Smooth muscle cell (in vitro differentiated cells): ENCODE results near the gene RNF151. TPM values are rescaled to one million over a fixed set of nuclear protein-coding genes. Genes with fewer than 3 reads are reported as not detected.

Experiments
- DNase-seq: peaks from one replicate; lab custom pipeline; 2025; ENCODE audit not compliant: unreplicated experiment; lab: John Stamatoyannopoulos, UW
- H2AFZ ChIP-seq: fragments of 200-600 bp; sonication (generic); 2 replicates; pipeline ENCODE4 v1.6.0; 2016; ENCODE audit warnings: antibody characterized with exemption, low read depth, mild to moderate bottlenecking
- H3F3A ChIP-seq: fragments of 200-600 bp; sonication (generic); 2 replicates; pipeline ENCODE4 v1.6.0; 2017; ENCODE audit warnings: antibody characterized with exemption, low read depth
- H3K27ac ChIP-seq: fragments of 200-600 bp; sonication (generic); 2 replicates; pipeline ENCODE4 v1.5.1; 2016; ENCODE audit warnings: low read depth, mild to moderate bottlenecking
- H3K27me3 ChIP-seq: fragments of 200-600 bp; sonication (generic); 2 replicates; pipeline ENCODE4 v1.6.1; 2016; ENCODE audit warnings: low read depth, mild to moderate bottlenecking
- H3K36me3 ChIP-seq: fragments of 200-600 bp; sonication (generic); 2 replicates; pipeline ENCODE4 v1.5.1; 2016; ENCODE audit warnings: low read depth
- H3K4me1 ChIP-seq: fragments of 200-600 bp; sonication (generic); 2 replicates; pipeline ENCODE4 v1.5.1; 2016; ENCODE audit warnings: low read depth
- H3K4me2 ChIP-seq: fragments of 200-600 bp; sonication (generic); 2 replicates; pipeline ENCODE4 v1.6.0; 2016; ENCODE audit warnings: mild to moderate bottlenecking
- H3K4me3 ChIP-seq: fragments of 200-600 bp; sonication (generic); 2 replicates; pipeline ENCODE4 v1.5.1; 2016; ENCODE audit warnings: mild to moderate bottlenecking
- H3K79me2 ChIP-seq: fragments of 200-600 bp; sonication (generic); 2 replicates; pipeline ENCODE4 v1.6.0; 2016; ENCODE audit warnings: low read depth, mild to moderate bottlenecking
- H3K9ac ChIP-seq: fragments of 200-600 bp; sonication (generic); 2 replicates; pipeline ENCODE4 v1.6.0; 2016; ENCODE audit warnings: low read depth
- H3K9me3 ChIP-seq: fragments of 200-600 bp; sonication (generic); replicated peaks from 2 replicates; pipeline ENCODE4 v1.5.1; 2016; ENCODE audit warnings: low read depth
- H4K20me1 ChIP-seq: fragments of 200-600 bp; sonication (generic); 2 replicates; pipeline ENCODE4 v1.6.0; 2016; ENCODE audit warnings: low read depth
- CTCF ChIP-seq: fragments of 200-600 bp; sonication (generic); IDR thresholded peaks from 2 replicates; pipeline ENCODE4 v1.5.1; 2017; ENCODE audit warnings: borderline replicate concordance, mild to moderate bottlenecking, antibody characterized with exemption; ENCODE audit not compliant: insufficient read depth, poor library complexity, severe bottlenecking
- WGBS: methylation state at CpG from one replicate; pipeline ENCODE4 v1.1.7; 2016; ENCODE audit warnings: low lambda C conversion rate; 5-methylcytosine and 5-hydroxymethylcytosine counted together
- polyA plus RNA-seq: library from polyadenylated mRNA; unstranded; fragments of >200 nt; fragmentation: Nextera tagmentation; extraction: Ambion mirVana; gene quantifications from 2 replicates; pipeline ENCODE4 v1.2.1, GENCODE V29; 2016
- total RNA-seq: library from RNA; depleted of rRNA; stranded (reverse); fragments of >200 nt; gene quantifications from 2 replicates; pipeline ENCODE4 v1.2.3, GENCODE V29; 2014

Gene RNF151
- total and polyA plus RNA-seq, 2 experiments from 2014 or later: not detected

DNA sequence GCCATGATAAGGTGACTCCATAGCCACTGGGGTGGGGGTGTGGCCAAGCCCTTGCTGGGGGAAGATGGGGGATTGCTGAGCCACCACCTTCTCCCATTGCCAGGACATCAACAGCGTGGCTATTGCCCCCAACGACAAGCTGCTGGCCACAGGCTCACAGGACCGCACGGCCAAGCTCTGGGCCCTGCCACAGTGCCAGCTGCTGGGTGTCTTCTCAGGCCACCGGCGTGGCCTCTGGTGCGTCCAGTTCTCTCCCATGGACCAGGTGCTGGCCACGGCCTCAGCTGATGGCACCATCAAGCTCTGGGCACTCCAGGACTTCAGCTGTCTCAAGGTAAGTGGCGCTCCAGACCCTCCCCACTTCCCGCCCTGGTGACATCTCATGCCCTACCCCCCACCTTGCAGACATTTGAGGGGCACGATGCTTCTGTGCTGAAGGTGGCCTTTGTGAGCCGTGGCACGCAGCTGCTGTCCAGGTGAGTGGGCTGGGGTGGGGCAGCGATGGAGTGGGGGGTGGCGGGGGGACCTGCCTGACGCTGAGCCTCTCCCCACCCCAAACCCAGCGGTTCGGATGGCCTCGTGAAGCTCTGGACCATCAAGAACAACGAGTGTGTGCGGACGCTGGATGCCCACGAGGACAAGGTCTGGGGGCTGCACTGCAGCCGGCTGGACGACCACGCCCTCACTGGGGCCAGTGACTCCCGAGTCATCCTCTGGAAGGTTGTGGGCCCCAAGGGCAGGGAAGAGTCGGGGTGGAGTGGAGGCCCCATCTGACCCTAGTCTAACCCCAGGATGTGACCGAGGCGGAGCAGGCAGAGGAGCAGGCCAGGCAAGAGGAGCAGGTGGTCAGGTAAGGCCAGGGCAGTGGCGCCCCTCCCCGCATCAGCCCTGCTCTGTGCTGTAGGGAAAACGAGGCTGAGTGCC lies 10.6 kb downstream of the RNF151 start:
- no peak for TF ChIP-seq CTCF
- peaks cover 16% of the 10 kb centered on the region for H3K79me2 ChIP-seq
- H3K4me2 ChIP-seq: no peak overlapping the region
- H3K9me3 ChIP-seq: no peaks in the 10 kb centered on the region
- no peak overlapping the region for H3K27ac ChIP-seq
- no peak overlapping the region for H2AFZ ChIP-seq
- 94% methylated on average over 30 of the region's 33 CpGs for WGBS
- DNase-seq: no peak
- H4K20me1 ChIP-seq: no peaks in the 10 kb centered on the region
- H3K4me1 ChIP-seq: peaks cover 24% of the 10 kb centered on the region
- peaks cover 47% of the 10 kb centered on the region for H3K27me3 ChIP-seq
- no peaks in the 10 kb centered on the region for H3F3A ChIP-seq
- H3K4me3 ChIP-seq: no peak overlapping the region
- no peaks in the 10 kb centered on the region for H3K36me3 ChIP-seq
- H3K9ac ChIP-seq: no peak overlapping the region

DNA sequence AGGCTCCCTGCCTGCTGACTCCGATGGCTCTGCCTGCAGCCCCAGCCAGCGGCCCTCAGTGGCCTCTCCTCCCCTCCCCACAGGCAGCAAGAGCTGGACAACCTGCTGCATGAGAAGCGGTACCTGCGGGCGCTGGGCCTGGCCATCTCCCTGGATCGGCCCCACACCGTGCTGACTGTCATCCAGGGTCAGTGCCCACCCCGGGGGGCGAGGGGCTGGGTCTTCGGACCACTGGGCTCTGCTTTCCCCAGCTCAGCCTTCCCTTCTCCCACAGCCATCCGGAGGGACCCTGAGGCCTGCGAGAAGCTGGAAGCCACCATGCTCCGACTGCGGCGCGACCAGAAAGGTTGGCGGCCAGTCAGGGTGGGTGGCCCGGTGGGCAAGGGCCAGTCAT lies 11.2 kb downstream of the RNF151 start:
- H3K27me3 ChIP-seq: peaks cover 52% of the 10 kb centered on the region

GRCh38 chr16:1978476-1979120 lies 11.9 kb downstream of the RNF151 start:
- Histone ChIP-seq H3K4me2 (peak overlapping the region; percentile 78), H3K27ac (no peak overlapping the region), H3K4me1 (peaks cover 19% of the 10 kb centered on the region), H3F3A (no peaks in the 10 kb centered on the region), H3K27me3 (peaks cover 54% of the 10 kb centered on the region), H3K36me3 (no peaks in the 10 kb centered on the region), H3K9me3 (no peaks in the 10 kb centered on the region), H3K4me3 (peak overlapping the region; percentile 30), H3K9ac (no peak overlapping the region), H3K79me2 (peaks cover 2% of the 10 kb centered on the region), H2AFZ (no peak overlapping the region), H4K20me1 (no peaks in the 10 kb centered on the region)
- WGBS: 69% methylated on average over 26 of the region's 37 CpGs
- no peak for TF ChIP-seq CTCF
- no peak for DNase-seq

More for the DNA sequence above, 11.2 kb downstream of the RNF151 start:
- Histone ChIP-seq H3K9ac (no peak overlapping the region), H3K4me2 (no peak overlapping the region), H3K36me3 (no peaks in the 10 kb centered on the region), H3F3A (no peaks in the 10 kb centered on the region), H3K27ac (no peak overlapping the region), H2AFZ (no peak overlapping the region), H4K20me1 (no peaks in the 10 kb centered on the region), H3K4me3 (no peak overlapping the region), H3K4me1 (peaks cover 21% of the 10 kb centered on the region), H3K79me2 (peaks cover 9% of the 10 kb centered on the region), H3K9me3 (no peaks in the 10 kb centered on the region)
- TF ChIP-seq CTCF: no peak
- WGBS: 97% methylated on average over 18 of the region's 18 CpGs
- no peak for DNase-seq
